HG03280 (cell line): ENCODE results near the gene BNIP5.
A peak's percentile ranks its signal among the peaks of the same experiment; 100 is the strongest.
"Not testable (repeated sequence)": the region's sequence is repeated elsewhere in the genome, so short reads cannot be mapped to it uniquely, and the experiment has no call there.

Source experiments
- ATAC-seq: cut with Tn5 transposase; IDR thresholded peaks from one replicate; pipeline ENCODE4 v1.9.1; 2021; ENCODE audit warnings: mild to moderate bottlenecking, moderate library complexity; ENCODE audit not compliant: unreplicated experiment

Gene BNIP5

GRCh38 chr6:36368421-36368820, 31.7 kb upstream of the BNIP5 start:
- ATAC-seq = no peak

- ATAC-seq = no peak
Observed at GRCh38 chr6:36367743-36368142, 31.1 kb upstream of the BNIP5 start.

- no peak for ATAC-seq
Observed at GRCh38 chr6:36364669-36365479, 28.2 kb upstream of the BNIP5 start.

GRCh38 chr6:36364061-36364635, 27.5 kb upstream of the BNIP5 start:
- not testable (repeated sequence) for ATAC-seq

- ATAC-seq = not testable (repeated sequence)
Observed at GRCh38 chr6:36363371-36363752, 26.7 kb upstream of the BNIP5 start.

GRCh38 chr6:36362551-36363370, 26.1 kb upstream of the BNIP5 start:
- ATAC-seq = no peak

- ATAC-seq = peak; percentile 24
Observed at GRCh38 chr6:36361071-36361470, 24.4 kb upstream of the BNIP5 start.

- peak; percentile 48 for ATAC-seq
Observed at GRCh38 chr6:36360241-36361054, 23.8 kb upstream of the BNIP5 start.

- no peak for ATAC-seq
Observed at GRCh38 chr6:36358226-36358915, 21.7 kb upstream of the BNIP5 start.

GRCh38 chr6:36357872-36358225, 21.2 kb upstream of the BNIP5 start:
- no peak for ATAC-seq

- no peak for ATAC-seq
Observed at GRCh38 chr6:36355819-36356218, 19.1 kb upstream of the BNIP5 start.

- no peak for ATAC-seq
Observed at GRCh38 chr6:36353411-36353915, 16.8 kb upstream of the BNIP5 start.

GRCh38 chr6:36352477-36353157, 15.9 kb upstream of the BNIP5 start:
- no peak for ATAC-seq

GRCh38 chr6:36350681-36351571, 14.2 kb upstream of the BNIP5 start:
- ATAC-seq = no peak

GRCh38 chr6:36350082-36350481, 13.4 kb upstream of the BNIP5 start:
- ATAC-seq = no peak

- no peak for ATAC-seq
Observed at GRCh38 chr6:36349240-36349639, 12.6 kb upstream of the BNIP5 start.

GRCh38 chr6:36347621-36348020, 10.9 kb upstream of the BNIP5 start:
- ATAC-seq = no peak

- ATAC-seq = no peak
Observed at GRCh38 chr6:36346486-36347273, 10.0 kb upstream of the BNIP5 start.
